Measurements from ENCODE around the gene FMO4.
"Not testable (repeated sequence)": the region's sequence is repeated elsewhere in the genome, so short reads cannot be mapped to it uniquely, and the experiment has no call there.

FMO4 gene

GRCh38 chr1:171334024-171334640 is 20.1 kb downstream of the FMO4 start:
- DNase-seq (ENCODE audit: low read depth, low spot score): no peak

- no peak for DNase-seq (ENCODE audit: low read depth, low spot score)
Observed at GRCh38 chr1:171335964-171336363, 22.0 kb downstream of the FMO4 start.

- not testable (repeated sequence) for DNase-seq (ENCODE audit: low read depth, low spot score)
Observed at GRCh38 chr1:171339345-171339744, 25.4 kb downstream of the FMO4 start.

- DNase-seq (ENCODE audit: low read depth, low spot score): no peak
Observed at GRCh38 chr1:171343727-171344472, 29.9 kb downstream of the FMO4 start.

GRCh38 chr1:171344473-171344820 is 30.5 kb downstream of the FMO4 start:
- DNase-seq (ENCODE audit: low read depth, low spot score): no peak

- no peak for DNase-seq (ENCODE audit: low read depth, low spot score)
Observed at GRCh38 chr1:171345536-171345935, 31.6 kb downstream of the FMO4 start.

GRCh38 chr1:171346881-171347280 is 32.9 kb downstream of the FMO4 start:
- no peak for DNase-seq (ENCODE audit: low read depth, low spot score)

- no peak for DNase-seq (ENCODE audit: low read depth, low spot score)
Observed at GRCh38 chr1:171350594-171350993, 36.6 kb downstream of the FMO4 start.

GRCh38 chr1:171351961-171352360 is 38.0 kb downstream of the FMO4 start:
- no peak for DNase-seq (ENCODE audit: low read depth, low spot score)

- DNase-seq (ENCODE audit: low read depth, low spot score): no peak
Observed at GRCh38 chr1:171352554-171352953, 38.6 kb downstream of the FMO4 start.

GRCh38 chr1:171355727-171356126 is 41.7 kb downstream of the FMO4 start:
- no peak for DNase-seq (ENCODE audit: low read depth, low spot score)

GRCh38 chr1:171357179-171357578 is 43.2 kb downstream of the FMO4 start:
- DNase-seq (ENCODE audit: low read depth, low spot score): no peak

GRCh38 chr1:171359355-171359648 is 45.3 kb downstream of the FMO4 start:
- DNase-seq (ENCODE audit: low read depth, low spot score): not testable (repeated sequence)

GRCh38 chr1:171359731-171360527 is 45.9 kb downstream of the FMO4 start:
- DNase-seq (ENCODE audit: low read depth, low spot score): not testable (repeated sequence)

- DNase-seq (ENCODE audit: low read depth, low spot score): no peak
Observed at GRCh38 chr1:171366085-171366484, 52.1 kb downstream of the FMO4 start.

- no peak for DNase-seq (ENCODE audit: low read depth, low spot score)
Observed at GRCh38 chr1:171366816-171367215, 52.8 kb downstream of the FMO4 start.

GRCh38 chr1:171367436-171367835 is 53.5 kb downstream of the FMO4 start:
- no peak for DNase-seq (ENCODE audit: low read depth, low spot score)

- no peak for DNase-seq (ENCODE audit: low read depth, low spot score)
Observed at GRCh38 chr1:171372418-171373084, 58.6 kb downstream of the FMO4 start.

GRCh38 chr1:171373357-171374122 is 59.6 kb downstream of the FMO4 start:
- not testable (repeated sequence) for DNase-seq (ENCODE audit: low read depth, low spot score)

- DNase-seq (ENCODE audit: low read depth, low spot score): no peak
Observed at GRCh38 chr1:171379846-171380245, 65.9 kb downstream of the FMO4 start.

GRCh38 chr1:171381866-171382210 is 67.9 kb downstream of the FMO4 start:
- DNase-seq (ENCODE audit: low read depth, low spot score): no peak

GRCh38 chr1:171384496-171384895 is 70.5 kb downstream of the FMO4 start:
- DNase-seq (ENCODE audit: low read depth, low spot score): no peak

Measured in activated CD4-positive, CD25-positive, alpha-beta regulatory T cell treated with anti-CD3 and anti-CD28 coated beads, Interleukin-2, amount 50 U/mL, for 16 hours (primary cell).